ENCODE measurements around the gene ARID5B.

The ARID5B gene

DNA sequence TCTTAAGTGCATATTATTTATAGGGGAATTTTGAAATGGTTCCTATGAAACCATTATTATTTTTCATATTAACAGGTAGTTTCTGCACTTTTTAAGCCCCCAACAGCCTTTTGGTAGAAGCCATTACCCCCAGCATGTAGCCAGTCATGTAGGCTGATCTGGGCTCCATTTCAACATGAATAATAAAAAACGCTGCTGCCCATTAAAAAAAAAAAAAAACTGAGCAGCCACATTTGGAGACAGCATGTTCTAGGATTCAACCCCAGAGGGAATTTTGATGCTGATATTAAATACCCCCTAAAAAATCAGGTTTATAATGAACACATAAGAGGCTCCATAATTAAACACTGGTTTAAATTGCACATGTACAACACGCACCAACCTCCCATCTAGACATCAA, 185.8 kb downstream of the ARID5B start:
- no peaks in the 10 kb centered on the region for H3K79me1 ChIP-seq (ENCODE audit: low read depth, low read length)
- H2BK15ac ChIP-seq (ENCODE audit: low read length), result no peak overlapping the region

DNA sequence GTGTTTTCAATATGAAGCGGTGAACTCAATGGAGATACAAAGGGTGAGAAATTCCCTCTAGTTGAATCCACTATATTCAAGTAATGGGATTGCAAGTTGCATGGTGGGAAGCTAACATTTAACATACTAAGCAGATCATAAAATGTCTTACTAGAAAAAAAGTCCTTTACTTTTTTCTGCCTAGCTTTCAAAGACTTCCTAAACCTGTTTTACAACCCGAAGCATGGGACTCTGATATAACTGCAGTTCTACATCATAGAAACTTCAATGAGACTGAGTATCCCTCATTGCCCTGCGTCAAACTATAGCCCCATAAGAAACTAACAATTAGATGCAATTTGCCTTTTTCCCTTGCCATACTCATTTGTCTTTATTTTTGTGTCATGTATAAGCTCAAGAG, 187.3 kb downstream of the ARID5B start:
- H2BK5ac ChIP-seq (ENCODE audit: low read length), result no peak overlapping the region
- no peak overlapping the region for H3K14ac ChIP-seq (ENCODE audit: low read length)
- H3K9me3 ChIP-seq (replicated peaks in 1 of 2; ENCODE audit: control insufficient read depth in 2 of 2, insufficient read depth in 1 of 2, low read depth in 1 of 2, low read length in 2 of 2), result peaks cover 0 to 2% of the 10 kb centered on the region in 2 donors
- no peak overlapping the region for H2AFZ ChIP-seq (ENCODE audit: low read length)
- H3K27me3 ChIP-seq (ENCODE audit: control insufficient read depth in 3 of 3, insufficient read depth in 3 of 3, low read depth in 1 of 3, low read length in 3 of 3), result no peaks in the 10 kb centered on the region
- H2BK15ac ChIP-seq (ENCODE audit: low read length), result no peak overlapping the region
- no peak overlapping the region for H3K18ac ChIP-seq (ENCODE audit: low read length)
- no peak overlapping the region for H4K91ac ChIP-seq (ENCODE audit: low read depth, low read length, poor library complexity)
- WGBS, 2 donors (ENCODE audit: extremely low coverage in 2 of 2, insufficient read length in 2 of 2, insufficient replicate concordance in 1 of 2), result no CpG with 5 or more reads among the region's 3 CpGs
- H3K23ac ChIP-seq (ENCODE audit: low read depth, low read length, poor library complexity), result no peak overlapping the region
- H3K9ac ChIP-seq (ENCODE audit: low read depth, low read length, poor library complexity), result no peak overlapping the region
- H3K4me2 ChIP-seq (ENCODE audit: insufficient read depth, low read length, poor library complexity, severe bottlenecking), result no peak overlapping the region
- no peak overlapping the region for H3K27ac ChIP-seq (replicated peaks; ENCODE audit: low read length)
- H3K79me1 ChIP-seq (ENCODE audit: low read depth, low read length), result no peaks in the 10 kb centered on the region
- H3K4ac ChIP-seq (ENCODE audit: low read length), result no peak overlapping the region
- H2BK120ac ChIP-seq (ENCODE audit: low read depth, low read length), result no peak overlapping the region
- H3K4me3 ChIP-seq (ENCODE audit: low read length in 2 of 2), result no peak overlapping the region
- no peak for DNase-seq (ENCODE audit: low spot score)
- H4K8ac ChIP-seq (ENCODE audit: low read depth, low read length), result no peak overlapping the region
- no peak overlapping the region for H2BK12ac ChIP-seq (ENCODE audit: low read length)
- H2AK5ac ChIP-seq (ENCODE audit: low read depth, low read length), result no peak overlapping the region
- H3K4me1 ChIP-seq (ENCODE audit: control insufficient read depth in 2 of 2, insufficient read depth in 1 of 2, low read depth in 1 of 2, low read length in 2 of 2), result peaks cover 0 to 2% of the 10 kb centered on the region in 2 donors
- H3K36me3 ChIP-seq (replicated peaks in 1 of 2; ENCODE audit: control insufficient read depth in 2 of 2, insufficient read depth in 2 of 2, low read length in 2 of 2), result peaks cover 1 to 50% of the 10 kb centered on the region in 2 donors

More for the DNA sequence above, 185.8 kb downstream of the ARID5B start:
- Histone ChIP-seq H3K14ac (ENCODE audit: low read length) (no peak overlapping the region), H4K91ac (ENCODE audit: low read depth, low read length, poor library complexity) (no peak overlapping the region), H2AFZ (ENCODE audit: low read length) (no peak overlapping the region), H2BK12ac (ENCODE audit: low read length) (no peak overlapping the region), H3K9ac (ENCODE audit: low read depth, low read length, poor library complexity) (no peak overlapping the region), H2BK120ac (ENCODE audit: low read depth, low read length) (no peak overlapping the region), H3K27ac (replicated peaks; ENCODE audit: low read length) (no peak overlapping the region), H4K8ac (ENCODE audit: low read depth, low read length) (no peak overlapping the region), H2AK5ac (ENCODE audit: low read depth, low read length) (no peak overlapping the region), H3K4me2 (ENCODE audit: insufficient read depth, low read length, poor library complexity, severe bottlenecking) (no peak overlapping the region), H3K4me1 (ENCODE audit: control insufficient read depth in 2 of 2, insufficient read depth in 1 of 2, low read depth in 1 of 2, low read length in 2 of 2) (peaks cover 2 to 14% of the 10 kb centered on the region in 2 donors), H2BK5ac (ENCODE audit: low read length) (no peak overlapping the region), H3K18ac (ENCODE audit: low read length) (no peak overlapping the region), H3K23ac (ENCODE audit: low read depth, low read length, poor library complexity) (no peak overlapping the region), H3K4ac (ENCODE audit: low read length) (no peak overlapping the region), H3K36me3 (replicated peaks in 1 of 2; ENCODE audit: control insufficient read depth in 2 of 2, insufficient read depth in 2 of 2, low read length in 2 of 2) (peaks cover 1 to 40% of the 10 kb centered on the region in 2 donors), H3K4me3 (ENCODE audit: low read length in 2 of 2) (no peak overlapping the region), H3K27me3 (ENCODE audit: control insufficient read depth in 3 of 3, insufficient read depth in 3 of 3, low read depth in 1 of 3, low read length in 3 of 3) (no peaks in the 10 kb centered on the region), H3K9me3 (replicated peaks in 1 of 2; ENCODE audit: control insufficient read depth in 2 of 2, insufficient read depth in 1 of 2, low read depth in 1 of 2, low read length in 2 of 2) (peaks cover 0 to 2% of the 10 kb centered on the region in 2 donors)
- WGBS, 2 donors (ENCODE audit: extremely low coverage in 2 of 2, insufficient read length in 2 of 2, insufficient replicate concordance in 1 of 2), result no CpG with 5 or more reads among the region's 2 CpGs
- no peak for DNase-seq (ENCODE audit: low spot score)

DNA sequence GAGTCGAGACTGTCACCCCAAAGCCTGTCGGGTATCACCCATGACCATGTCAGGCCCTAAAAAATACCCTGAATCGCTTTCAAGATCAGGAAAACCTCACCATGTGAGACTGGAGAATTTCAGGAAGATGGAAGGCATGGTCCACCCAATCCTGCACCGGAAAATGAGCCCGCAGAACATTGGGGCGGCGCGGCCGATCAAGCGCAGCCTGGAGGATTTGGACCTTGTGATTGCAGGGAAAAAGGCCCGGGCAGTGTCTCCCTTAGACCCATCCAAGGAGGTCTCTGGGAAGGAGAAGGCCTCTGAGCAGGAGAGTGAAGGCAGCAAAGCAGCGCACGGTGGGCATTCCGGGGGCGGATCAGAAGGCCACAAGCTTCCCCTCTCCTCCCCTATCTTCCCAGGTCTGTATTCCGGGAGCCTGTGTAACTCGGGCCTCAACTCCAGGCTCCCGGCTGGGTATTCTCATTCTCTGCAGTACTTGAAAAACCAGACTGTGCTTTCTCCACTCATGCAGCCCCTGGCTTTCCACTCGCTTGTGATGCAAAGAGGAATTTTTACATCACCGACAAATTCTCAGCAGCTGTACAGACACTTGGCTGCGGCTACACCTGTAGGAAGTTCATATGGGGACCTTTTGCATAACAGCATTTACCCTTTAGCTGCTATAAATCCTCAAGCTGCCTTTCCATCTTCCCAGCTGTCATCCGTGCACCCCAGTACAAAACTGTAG, 191.0 kb downstream of the ARID5B start:
- Histone ChIP-seq H2BK5ac (ENCODE audit: low read length) (no peak overlapping the region), H3K9me3 (replicated peaks in 1 of 2; ENCODE audit: control insufficient read depth in 2 of 2, insufficient read depth in 1 of 2, low read depth in 1 of 2, low read length in 2 of 2) (no peaks in the 10 kb centered on the region), H4K91ac (ENCODE audit: low read depth, low read length, poor library complexity) (no peak overlapping the region), H3K4me1 (ENCODE audit: control insufficient read depth in 2 of 2, insufficient read depth in 1 of 2, low read depth in 1 of 2, low read length in 2 of 2) (peaks cover 4% of the 10 kb centered on the region in 2 donors), H3K18ac (ENCODE audit: low read length) (peak overlapping the region; percentile 18), H4K8ac (ENCODE audit: low read depth, low read length) (no peak overlapping the region), H2AFZ (ENCODE audit: low read length) (no peak overlapping the region), H2BK15ac (ENCODE audit: low read length) (no peak overlapping the region), H3K27me3 (ENCODE audit: control insufficient read depth in 3 of 3, insufficient read depth in 3 of 3, low read depth in 1 of 3, low read length in 3 of 3) (no peaks in the 10 kb centered on the region), H3K79me1 (ENCODE audit: low read depth, low read length) (no peaks in the 10 kb centered on the region), H3K27ac (replicated peaks; ENCODE audit: low read length) (no peak overlapping the region), H2BK120ac (ENCODE audit: low read depth, low read length) (no peak overlapping the region), H3K9ac (ENCODE audit: low read depth, low read length, poor library complexity) (no peak overlapping the region), H3K23ac (ENCODE audit: low read depth, low read length, poor library complexity) (no peak overlapping the region), H3K4me3 (ENCODE audit: low read length in 2 of 2) (no peak overlapping the region), H3K4ac (ENCODE audit: low read length) (no peak overlapping the region), H3K4me2 (ENCODE audit: insufficient read depth, low read length, poor library complexity, severe bottlenecking) (no peak overlapping the region), H2BK12ac (ENCODE audit: low read length) (no peak overlapping the region), H3K36me3 (replicated peaks in 1 of 2; ENCODE audit: control insufficient read depth in 2 of 2, insufficient read depth in 2 of 2, low read length in 2 of 2) (peaks cover 0 to 36% of the 10 kb centered on the region in 2 donors), H2AK5ac (ENCODE audit: low read depth, low read length) (no peak overlapping the region), H3K14ac (ENCODE audit: low read length) (no peak overlapping the region)
- DNase-seq (ENCODE audit: low spot score), result no peak
- no CpG with 5 or more reads among the region's 22 CpGs for WGBS, 2 donors (ENCODE audit: extremely low coverage in 2 of 2, insufficient read length in 2 of 2, insufficient replicate concordance in 1 of 2)

- H2AFZ ChIP-seq (ENCODE audit: low read length), result no peak overlapping the region
- H2BK120ac ChIP-seq (ENCODE audit: low read depth, low read length), result no peak overlapping the region
- H3K27me3 ChIP-seq (ENCODE audit: control insufficient read depth in 3 of 3, insufficient read depth in 3 of 3, low read depth in 1 of 3, low read length in 3 of 3), result peaks cover 0 to 2% (median 0%) of the 10 kb centered on the region in 3 experiments
- no peak for DNase-seq (ENCODE audit: low spot score)
- H2BK5ac ChIP-seq (ENCODE audit: low read length), result no peak overlapping the region
- H3K79me1 ChIP-seq (ENCODE audit: low read depth, low read length), result no peaks in the 10 kb centered on the region
- H2AK5ac ChIP-seq (ENCODE audit: low read depth, low read length), result no peak overlapping the region
- H2BK12ac ChIP-seq (ENCODE audit: low read length), result no peak overlapping the region
- H3K4ac ChIP-seq (ENCODE audit: low read length), result no peak overlapping the region
- H3K4me3 ChIP-seq (ENCODE audit: low read length in 2 of 2), result no peak overlapping the region
- no peak overlapping the region for H3K18ac ChIP-seq (ENCODE audit: low read length)
- no peak overlapping the region for H3K4me2 ChIP-seq (ENCODE audit: insufficient read depth, low read length, poor library complexity, severe bottlenecking)
- no peak overlapping the region for H2BK15ac ChIP-seq (ENCODE audit: low read length)
- no peak overlapping the region for H4K8ac ChIP-seq (ENCODE audit: low read depth, low read length)
- peaks cover 5 to 9% of the 10 kb centered on the region in 2 donors for H3K4me1 ChIP-seq (ENCODE audit: control insufficient read depth in 2 of 2, insufficient read depth in 1 of 2, low read depth in 1 of 2, low read length in 2 of 2)
- H3K9ac ChIP-seq (ENCODE audit: low read depth, low read length, poor library complexity), result no peak overlapping the region
- H3K14ac ChIP-seq (ENCODE audit: low read length), result no peak overlapping the region
- H3K36me3 ChIP-seq (replicated peaks in 1 of 2; ENCODE audit: control insufficient read depth in 2 of 2, insufficient read depth in 2 of 2, low read length in 2 of 2), result peaks cover 0 to 28% of the 10 kb centered on the region in 2 donors
- no CpG with 5 or more reads among the region's 4 CpGs for WGBS, 2 donors (ENCODE audit: extremely low coverage in 2 of 2, insufficient read length in 2 of 2, insufficient replicate concordance in 1 of 2)
- no peak overlapping the region for H3K27ac ChIP-seq (replicated peaks; ENCODE audit: low read length)
- H4K91ac ChIP-seq (ENCODE audit: low read depth, low read length, poor library complexity), result no peak overlapping the region
- H3K23ac ChIP-seq (ENCODE audit: low read depth, low read length, poor library complexity), result no peak overlapping the region
- no peaks in the 10 kb centered on the region for H3K9me3 ChIP-seq (replicated peaks in 1 of 2; ENCODE audit: control insufficient read depth in 2 of 2, insufficient read depth in 1 of 2, low read depth in 1 of 2, low read length in 2 of 2)
These were observed 192.4 kb downstream of the ARID5B start for GRCh38 chr10:62093863-62094291.
